Measurements from ENCODE around the gene ATXN7. TPM values are rescaled to one million over a fixed set of nuclear protein-coding genes. Genes with fewer than 3 reads are reported as not detected.

The ATXN7 gene
- total and polyA plus RNA-seq, 8 donors, result 2.1 to 333 (median 30.8) TPM

GRCh38 chr3:63832395-63832794 lies 31.3 kb upstream of the ATXN7 start:
- WGBS, 5 donors, result 85 to 93% (median 91%) methylated on average over 6 of the region's 6 CpGs
- H3K27ac ChIP-seq, result no peak overlapping the region
- DNase-seq, result no peak
- no peaks in the 10 kb centered on the region for H3K4me1 ChIP-seq
- intact Hi-C loops (cut with DNase I; ENCODE audit: low total_unique reads), result no loop called here
- H3K9me3 ChIP-seq, result no peaks in the 10 kb centered on the region
- H3K4me3 ChIP-seq, result no peak overlapping the region
- H3K27me3 ChIP-seq, result no peaks in the 10 kb centered on the region
- peaks cover 12 to 82% (median 77%) of the 10 kb centered on the region in 4 donors for H3K36me3 ChIP-seq
- no peak for TF ChIP-seq POLR2A (IDR thresholded peaks at IDR 0.05)
- TF ChIP-seq CTCF (IDR thresholded peaks at IDR 0.05), result no peak
- TF ChIP-seq POLR2AphosphoS5 (IDR thresholded peaks at IDR 0.05), result no peak
- no peak for TF ChIP-seq EP300 (IDR thresholded peaks at IDR 0.05)

- 0 to 46% (median 0%) methylated on average over 1 of the region's 1 CpG for WGBS, 5 donors
- Histone ChIP-seq H3K27me3 (no peaks in the 10 kb centered on the region), H3K9me3 (no peaks in the 10 kb centered on the region), H3K4me3 (no peak overlapping the region), H3K4me1 (no peaks in the 10 kb centered on the region), H3K27ac (no peak overlapping the region), H3K36me3 (no peaks in the 10 kb centered on the region)
- no peak for DNase-seq
- TF ChIP-seq POLR2AphosphoS5 (IDR thresholded peaks at IDR 0.05), result no peak
- no peak for TF ChIP-seq EP300 (IDR thresholded peaks at IDR 0.05)
- TF ChIP-seq CTCF (IDR thresholded peaks at IDR 0.05), result no peak
- TF ChIP-seq POLR2A (IDR thresholded peaks at IDR 0.05), result no peak
- intact Hi-C loops (cut with DNase I; ENCODE audit: low total_unique reads), result no loop called here
These were observed 22.0 kb upstream of the ATXN7 start for GRCh38 chr3:63841704-63842103.

- Histone ChIP-seq H3K27ac (no peak overlapping the region), H3K9me3 (no peaks in the 10 kb centered on the region), H3K4me1 (no peaks in the 10 kb centered on the region), H3K36me3 (no peaks in the 10 kb centered on the region), H3K4me3 (no peak overlapping the region), H3K27me3 (no peaks in the 10 kb centered on the region)
- TF ChIP-seq CTCF (IDR thresholded peaks at IDR 0.05) (no peak), POLR2AphosphoS5 (IDR thresholded peaks at IDR 0.05) (no peak), POLR2A (IDR thresholded peaks at IDR 0.05) (no peak), EP300 (IDR thresholded peaks at IDR 0.05) (no peak)
- intact Hi-C loops (cut with DNase I; ENCODE audit: low total_unique reads), result no loop called here
- no peak for DNase-seq
These were observed 21.5 kb upstream of the ATXN7 start for GRCh38 chr3:63842127-63842526.

GRCh38 chr3:63845215-63845614 lies 18.5 kb upstream of the ATXN7 start:
- 87 to 95% (median 92%) methylated on average over 4 of the region's 4 CpGs for WGBS, 5 donors
- Histone ChIP-seq H3K9me3 (no peaks in the 10 kb centered on the region), H3K27me3 (no peaks in the 10 kb centered on the region), H3K4me3 (no peak overlapping the region), H3K36me3 (no peaks in the 10 kb centered on the region), H3K4me1 (peaks cover 0 to 11% (median 3%) of the 10 kb centered on the region in 4 donors), H3K27ac (no peak overlapping the region)
- intact Hi-C loops (cut with DNase I; ENCODE audit: low total_unique reads), result no loop called here
- no peak for DNase-seq
- TF ChIP-seq POLR2A (IDR thresholded peaks at IDR 0.05) (no peak), POLR2AphosphoS5 (IDR thresholded peaks at IDR 0.05) (no peak), EP300 (IDR thresholded peaks at IDR 0.05) (no peak)

GRCh38 chr3:63847718-63848450 lies 15.8 kb upstream of the ATXN7 start:
- no peaks in the 10 kb centered on the region for H3K36me3 ChIP-seq

More at GRCh38 chr3:63847718-63848450, 15.8 kb upstream of the ATXN7 start:
- no peak overlapping the region for H3K4me3 ChIP-seq
- 26 to 52% (median 48%) methylated on average over 1 of the region's 1 CpG for WGBS, 5 donors
- H3K27ac ChIP-seq, result no peak overlapping the region
- intact Hi-C loops (cut with DNase I; ENCODE audit: low total_unique reads), result no loop called here
- no peaks in the 10 kb centered on the region for H3K27me3 ChIP-seq
- H3K4me1 ChIP-seq, result peaks cover 0 to 11% (median 3%) of the 10 kb centered on the region in 4 donors
- peak in 1 of 2 donors; percentile 28 for DNase-seq
- no peaks in the 10 kb centered on the region for H3K9me3 ChIP-seq
- TF ChIP-seq EP300 (IDR thresholded peaks at IDR 0.05), result no peak
- TF ChIP-seq POLR2A (IDR thresholded peaks at IDR 0.05), result no peak
- no peak for TF ChIP-seq CTCF (IDR thresholded peaks at IDR 0.05)
- TF ChIP-seq POLR2AphosphoS5 (IDR thresholded peaks at IDR 0.05), result no peak

Data from stomach (tissue), 9 donors.